ENCODE measurements around the gene DHRSX. TPM values are rescaled to one million over a fixed set of nuclear protein-coding genes. Genes with fewer than 3 reads are reported as not detected.
"Not testable (repeated sequence)": the region's sequence is repeated elsewhere in the genome, so short reads cannot be mapped to it uniquely, and the experiment has no call there.

Gene DHRSX
- total RNA-seq, 4 donors from 2014 or later: 19.6 to 22.4 (median 21.0) TPM

GRCh38 chrX:2390754-2391153 is 110.0 kb downstream of the DHRSX start:
- TF ChIP-seq POLR2AphosphoS5 (IDR thresholded peaks at IDR 0.05): no peak
- no peak for TF ChIP-seq EP300 (IDR thresholded peaks at IDR 0.05)
- no peak for TF ChIP-seq POLR2A (IDR thresholded peaks at IDR 0.05; ENCODE audit: low read depth)
- TF ChIP-seq, protein P1, sequence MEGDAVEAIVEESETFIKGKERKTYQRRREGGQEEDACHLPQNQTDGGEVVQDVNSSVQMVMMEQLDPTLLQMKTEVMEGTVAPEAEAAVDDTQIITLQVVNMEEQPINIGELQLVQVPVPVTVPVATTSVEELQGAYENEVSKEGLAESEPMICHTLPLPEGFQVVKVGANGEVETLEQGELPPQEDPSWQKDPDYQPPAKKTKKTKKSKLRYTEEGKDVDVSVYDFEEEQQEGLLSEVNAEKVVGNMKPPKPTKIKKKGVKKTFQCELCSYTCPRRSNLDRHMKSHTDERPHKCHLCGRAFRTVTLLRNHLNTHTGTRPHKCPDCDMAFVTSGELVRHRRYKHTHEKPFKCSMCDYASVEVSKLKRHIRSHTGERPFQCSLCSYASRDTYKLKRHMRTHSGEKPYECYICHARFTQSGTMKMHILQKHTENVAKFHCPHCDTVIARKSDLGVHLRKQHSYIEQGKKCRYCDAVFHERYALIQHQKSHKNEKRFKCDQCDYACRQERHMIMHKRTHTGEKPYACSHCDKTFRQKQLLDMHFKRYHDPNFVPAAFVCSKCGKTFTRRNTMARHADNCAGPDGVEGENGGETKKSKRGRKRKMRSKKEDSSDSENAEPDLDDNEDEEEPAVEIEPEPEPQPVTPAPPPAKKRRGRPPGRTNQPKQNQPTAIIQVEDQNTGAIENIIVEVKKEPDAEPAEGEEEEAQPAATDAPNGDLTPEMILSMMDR (IDR thresholded peaks at IDR 0.05): no peak
- WGBS: 95% methylated on average over 5 of the region's 5 CpGs
- peaks cover 0 to 10% (median 0%) of the 10 kb centered on the region in 4 donors for H3K4me1 ChIP-seq
- H3K36me3 ChIP-seq: peaks cover 3 to 23% (median 21%) of the 10 kb centered on the region in 4 donors
- intact Hi-C loops (cut with DNase I): no loop called here
- H3K27ac ChIP-seq (replicated peaks in 1 of 4): no peak overlapping the region
- no peak for DNase-seq (ENCODE audit: extremely low spot score)
- peaks cover 0 to 11% (median 10%) of the 10 kb centered on the region in 4 donors for H3K9me3 ChIP-seq
- no peak overlapping the region for H3K4me3 ChIP-seq
- no peaks in the 10 kb centered on the region for H3K27me3 ChIP-seq

DNA sequence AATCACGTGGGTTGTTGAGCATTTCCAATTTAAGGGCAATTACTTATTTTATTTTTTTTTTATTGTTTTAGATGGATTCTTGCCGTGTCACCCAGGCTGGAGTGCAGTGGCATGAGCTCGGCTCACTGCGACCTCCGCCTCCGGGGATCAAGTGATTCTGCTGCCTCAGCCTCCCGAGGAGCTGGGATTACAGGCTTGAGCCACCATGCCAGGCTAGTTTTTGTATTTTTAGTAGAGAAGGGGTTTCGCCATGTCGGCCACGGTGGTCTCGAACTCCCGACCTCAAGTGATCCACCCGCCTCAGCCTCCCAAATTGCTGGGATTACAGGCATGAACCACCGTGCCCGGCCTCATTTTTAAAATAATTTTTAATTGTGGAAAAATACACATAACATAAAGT is 111.0 kb downstream of the DHRSX start:
- H3K27ac ChIP-seq (replicated peaks in 1 of 4); H3K4me3 ChIP-seq; DNase-seq (ENCODE audit: extremely low spot score); H3K27me3 ChIP-seq; intact Hi-C loops (cut with DNase I): not testable (repeated sequence)
- Histone ChIP-seq H3K9me3 (peaks cover 0 to 11% (median 10%) of the 10 kb centered on the region in 4 donors), H3K36me3 (peaks cover 3 to 28% (median 21%) of the 10 kb centered on the region in 4 donors), H3K4me1 (peaks cover 0 to 10% (median 0%) of the 10 kb centered on the region in 4 donors)
- WGBS: 97% methylated on average over 15 of the region's 15 CpGs

GRCh38 chrX:2389324-2389723 is 111.5 kb downstream of the DHRSX start:
- Histone ChIP-seq H3K27ac (replicated peaks in 1 of 4) (no peak overlapping the region), H3K9me3 (peaks cover 0 to 11% (median 10%) of the 10 kb centered on the region in 4 donors), H3K4me1 (peaks cover 0 to 10% (median 0%) of the 10 kb centered on the region in 4 donors), H3K4me3 (no peak overlapping the region), H3K27me3 (no peaks in the 10 kb centered on the region), H3K36me3 (peaks cover 3 to 28% (median 19%) of the 10 kb centered on the region in 4 donors)
- WGBS: 94% methylated on average over 6 of the region's 6 CpGs
- TF ChIP-seq EP300 (IDR thresholded peaks at IDR 0.05) (no peak), POLR2A (IDR thresholded peaks at IDR 0.05; ENCODE audit: low read depth) (no peak), POLR2AphosphoS5 (IDR thresholded peaks at IDR 0.05) (no peak)
- TF ChIP-seq, protein P1 (IDR thresholded peaks at IDR 0.05): no peak
- intact Hi-C loops (cut with DNase I): no loop called here
- no peak for DNase-seq (ENCODE audit: extremely low spot score)

DNA sequence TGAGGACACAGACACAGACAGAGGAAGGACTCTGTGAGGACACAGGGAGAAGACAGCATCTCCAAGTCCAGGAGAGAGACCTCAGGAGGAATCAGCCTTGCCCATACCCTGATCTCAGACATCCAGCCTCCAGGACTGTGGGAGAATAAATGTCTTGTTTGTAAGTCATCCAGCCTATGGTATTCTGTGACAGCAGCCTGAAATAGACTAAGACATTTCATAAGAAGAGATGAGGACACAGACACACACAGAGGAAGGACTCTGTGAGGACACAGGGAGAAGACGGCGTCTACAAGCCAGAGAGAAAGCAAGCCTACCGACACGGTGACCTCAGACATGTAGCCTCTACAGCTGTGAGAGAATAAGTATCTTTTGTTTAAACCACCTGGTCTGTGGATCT is 112.1 kb downstream of the DHRSX start:
- H3K27ac ChIP-seq (replicated peaks in 1 of 4): no peak overlapping the region
- H3K36me3 ChIP-seq: peaks cover 3 to 28% (median 19%) of the 10 kb centered on the region in 4 donors
- intact Hi-C loops (cut with DNase I): no loop called here
- peaks cover 0 to 10% (median 0%) of the 10 kb centered on the region in 4 donors for H3K4me1 ChIP-seq
- TF ChIP-seq, protein P1 (IDR thresholded peaks at IDR 0.05): no peak
- no peak for TF ChIP-seq POLR2A (IDR thresholded peaks at IDR 0.05; ENCODE audit: low read depth)
- no peak for TF ChIP-seq EP300 (IDR thresholded peaks at IDR 0.05)
- no peak for TF ChIP-seq POLR2AphosphoS5 (IDR thresholded peaks at IDR 0.05)
- peaks cover 0 to 11% (median 10%) of the 10 kb centered on the region in 4 donors for H3K9me3 ChIP-seq
- no peak overlapping the region for H3K4me3 ChIP-seq
- no peak for DNase-seq (ENCODE audit: extremely low spot score)
- 91% methylated on average over 4 of the region's 4 CpGs for WGBS
- no peaks in the 10 kb centered on the region for H3K27me3 ChIP-seq

DNA sequence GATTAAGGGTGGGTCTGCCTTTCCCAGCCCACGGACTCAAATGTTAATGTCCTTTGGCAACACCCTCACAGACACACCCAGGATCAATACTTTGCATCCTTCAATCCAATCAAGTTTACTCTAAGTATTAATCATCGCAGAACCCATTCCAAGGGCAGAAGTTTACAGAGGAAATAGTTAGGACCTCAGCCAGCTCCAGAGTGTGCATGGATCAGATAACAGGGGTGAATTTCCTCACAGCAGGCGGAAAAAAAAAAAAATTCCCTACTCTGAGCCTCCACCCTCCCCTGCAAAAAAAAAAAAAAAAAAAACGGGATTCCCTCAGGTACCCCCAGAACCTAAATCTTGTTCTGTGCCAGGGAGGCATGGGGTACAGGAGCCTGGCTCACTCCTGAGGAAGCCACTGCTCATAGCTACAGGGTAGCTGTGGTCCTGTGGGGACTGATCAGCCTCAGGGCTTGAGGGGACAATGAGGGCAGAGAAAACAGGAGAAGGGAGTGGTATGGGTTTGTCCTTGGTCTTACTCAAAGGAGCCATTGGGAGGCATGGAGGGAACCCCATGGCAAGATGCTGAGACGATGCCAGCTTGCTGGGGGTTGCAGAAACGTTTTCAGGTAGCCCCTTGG is 113.0 kb downstream of the DHRSX start:
- Histone ChIP-seq H3K4me1 (peaks cover 0 to 10% (median 0%) of the 10 kb centered on the region in 4 donors), H3K27ac (replicated peaks in 1 of 4) (no peak overlapping the region), H3K4me3 (no peak overlapping the region), H3K9me3 (peaks cover 0 to 11% (median 10%) of the 10 kb centered on the region in 4 donors), H3K36me3 (peaks cover 3 to 28% (median 19%) of the 10 kb centered on the region in 4 donors), H3K27me3 (no peaks in the 10 kb centered on the region)
- TF ChIP-seq POLR2AphosphoS5 (IDR thresholded peaks at IDR 0.05) (no peak), POLR2A (IDR thresholded peaks at IDR 0.05; ENCODE audit: low read depth) (no peak), EP300 (IDR thresholded peaks at IDR 0.05) (no peak)
- TF ChIP-seq, protein P1 (IDR thresholded peaks at IDR 0.05): no peak
- DNase-seq (ENCODE audit: extremely low spot score): no peak
- intact Hi-C loops (cut with DNase I): no loop called here
- 75% methylated on average over 6 of the region's 6 CpGs for WGBS

Data from esophagus muscularis mucosa (tissue), 4 donors.